H9 (cell line): ENCODE results near the gene CRYM. TPM values are rescaled to one million over a fixed set of nuclear protein-coding genes. Genes with fewer than 3 reads are reported as not detected.
A peak's percentile ranks its signal among the peaks of the same experiment; 100 is the strongest.
"Not testable (repeated sequence)": the region's sequence is repeated elsewhere in the genome, so short reads cannot be mapped to it uniquely, and the experiment has no call there.

ENCODE experiments used
- DNase-seq: peaks from one replicate; pipeline ENCODE4 v3.0.0-alpha.2; 2017
- H2AFZ ChIP-seq: one replicate; pipeline ENCODE4 v1.6.1; 2013; ENCODE audit warnings: mild to moderate bottlenecking, low read length, control low read depth, moderate library complexity
- H2AK5ac ChIP-seq: 2 replicates; pipeline ENCODE4 v1.6.1; 2013; ENCODE audit warnings: low read length, control low read depth, mixed read lengths; ENCODE audit not compliant: insufficient read length
- H2BK120ac ChIP-seq: one replicate; pipeline ENCODE4 v1.6.1; 2013; ENCODE audit warnings: low read depth, mild to moderate bottlenecking, low read length, control low read depth, inconsistent platforms; ENCODE audit not compliant: poor library complexity, severe bottlenecking
- H2BK12ac ChIP-seq: 2 replicates; pipeline ENCODE4 v1.6.1; 2013; ENCODE audit warnings: low read length, control low read depth, mixed read lengths, low read depth; ENCODE audit not compliant: insufficient read length
- H2BK15ac ChIP-seq: 2 replicates; pipeline ENCODE4 v1.6.1; 2013; ENCODE audit warnings: low read depth, low read length, control low read depth
- H2BK20ac ChIP-seq: one replicate; pipeline ENCODE4 v1.6.1; 2013; ENCODE audit warnings: low read depth, mild to moderate bottlenecking, low read length, control low read depth, inconsistent platforms; ENCODE audit not compliant: poor library complexity, severe bottlenecking
- H2BK5ac ChIP-seq: 2 replicates; pipeline ENCODE4 v1.6.1; 2013; ENCODE audit warnings: low read length, control low read depth, mixed read lengths; ENCODE audit not compliant: insufficient read length
- H3K14ac ChIP-seq: 2 replicates; pipeline ENCODE4 v1.6.1; 2013; ENCODE audit warnings: low read length, control low read depth; ENCODE audit not compliant: insufficient read depth
- H3K18ac ChIP-seq: 2 replicates; pipeline ENCODE4 v1.6.1; 2013; ENCODE audit warnings: low read depth, mild to moderate bottlenecking, mixed read lengths, low read length, control low read depth; ENCODE audit not compliant: insufficient read length
- H3K23ac ChIP-seq: 2 replicates; pipeline ENCODE4 v1.6.1; 2013; ENCODE audit warnings: low read length, control low read depth, mixed read lengths, low read depth; ENCODE audit not compliant: insufficient read length
- H3K23me2 ChIP-seq: 2 replicates; pipeline ENCODE4 v1.6.1; 2013; ENCODE audit warnings: low read depth, mild to moderate bottlenecking, mixed read lengths, low read length, control low read depth; ENCODE audit not compliant: insufficient read length, poor library complexity, severe bottlenecking
- H3K27ac ChIP-seq: 2 replicates; pipeline ENCODE4 v1.5.1; 2013; ENCODE audit warnings: low read length, control low read depth, mixed read lengths, low read depth; ENCODE audit not compliant: insufficient read length
- H3K27me3 ChIP-seq: 2 replicates; pipeline ENCODE4 v1.6.1; 2013; ENCODE audit warnings: low read length, control low read depth, inconsistent platforms; ENCODE audit not compliant: insufficient read depth
- H3K4ac ChIP-seq: 2 replicates; pipeline ENCODE4 v1.6.1; 2013; ENCODE audit warnings: low read depth, mild to moderate bottlenecking, control low read depth, inconsistent platforms, low read length, moderate library complexity
- H3K4me1 ChIP-seq: 2 replicates; pipeline ENCODE4 v1.6.1; 2013; ENCODE audit warnings: low read length, control low read depth, inconsistent platforms; ENCODE audit not compliant: insufficient read depth
- H3K4me2 ChIP-seq: 2 replicates; pipeline ENCODE4 v1.6.1; 2013; ENCODE audit warnings: low read length, control low read depth, mixed read lengths; ENCODE audit not compliant: insufficient read length, insufficient read depth
- H3K56ac ChIP-seq: 2 replicates; pipeline ENCODE4 v1.6.1; 2013; ENCODE audit warnings: low read depth, mild to moderate bottlenecking, mixed read lengths, low read length, control low read depth; ENCODE audit not compliant: insufficient read length
- H3K79me1 ChIP-seq: 2 replicates; pipeline ENCODE4 v1.6.1; 2013; ENCODE audit warnings: low read depth, mild to moderate bottlenecking, moderate library complexity, low read length, control low read depth, inconsistent platforms; ENCODE audit not compliant: insufficient read depth, poor library complexity, severe bottlenecking
- H3K79me2 ChIP-seq: 2 replicates; pipeline ENCODE4 v1.6.1; 2013; ENCODE audit warnings: low read length, control low read depth, inconsistent platforms; ENCODE audit not compliant: insufficient read depth
- H3K9ac ChIP-seq: 2 replicates; pipeline ENCODE4 v1.6.1; 2013; ENCODE audit warnings: low read length, control low read depth, mixed read lengths; ENCODE audit not compliant: insufficient read length; ENCODE audit errors: extremely low read depth
- H3K9me3 ChIP-seq: one replicate; pipeline ENCODE4 v1.6.1; 2013; ENCODE audit warnings: low read depth, low read length, inconsistent platforms; ENCODE audit not compliant: control insufficient read depth
- H3T11ph ChIP-seq: one replicate; pipeline ENCODE4 v1.6.1; 2013; ENCODE audit warnings: mild to moderate bottlenecking, low read length, control low read depth, inconsistent platforms
- H4K20me1 ChIP-seq: one replicate; pipeline ENCODE4 v1.6.1; 2013; ENCODE audit not compliant: control insufficient read depth, insufficient read length, insufficient read depth
- H4K5ac ChIP-seq: 2 replicates; pipeline ENCODE4 v1.6.1; 2013; ENCODE audit warnings: low read depth, mild to moderate bottlenecking, mixed read lengths, low read length, control low read depth; ENCODE audit not compliant: insufficient read length
- H4K8ac ChIP-seq: replicated peaks from 2 replicates; pipeline ENCODE4 v1.6.1; 2013; ENCODE audit warnings: low read length, control low read depth, mixed read lengths, low read depth; ENCODE audit not compliant: insufficient read length
- H4K91ac ChIP-seq: 2 replicates; pipeline ENCODE4 v1.6.1; 2013; ENCODE audit warnings: low read depth, mild to moderate bottlenecking, moderate library complexity, mixed read lengths, low read length, control low read depth; ENCODE audit not compliant: insufficient read length
- H3K27ac Mint-ChIP-seq, 3 experiments: 2 replicates in 2 of 3; 3 replicates in 1 of 3; pipeline ENCODE4 v1.8.0; 2020 to 2021; ENCODE audit warnings: mixed read lengths in 3 of 3, mild to moderate bottlenecking in 1 of 3, moderate library complexity in 1 of 3
- H3K27me3 Mint-ChIP-seq: 2 replicates; pipeline ENCODE4 v1.8.0; 2021; ENCODE audit warnings: low read depth, mild to moderate bottlenecking, moderate library complexity, mixed read lengths
- H3K36me3 Mint-ChIP-seq, 3 experiments: 2 replicates in 2 of 3; 3 replicates in 1 of 3; pipeline ENCODE4 v1.8.0; 2020 to 2021; ENCODE audit warnings: low read depth in 3 of 3, mixed read lengths in 3 of 3; ENCODE audit not compliant: insufficient read depth in 1 of 3
- H3K4me1 Mint-ChIP-seq, 2 experiments: 2 replicates each; pipeline ENCODE4 v1.8.0; 2020; ENCODE audit warnings: mixed read lengths in 2 of 2
- H3K4me3 Mint-ChIP-seq, 2 experiments: 2 replicates in 1 of 2; 3 replicates in 1 of 2; pipeline ENCODE4 v1.8.0; 2020 to 2021; ENCODE audit warnings: mild to moderate bottlenecking in 2 of 2, mixed read lengths in 2 of 2, moderate library complexity in 1 of 2
- H3K9me3 Mint-ChIP-seq, 2 experiments: 2 replicates in 1 of 2; 3 replicates in 1 of 2; pipeline ENCODE4 v1.8.0; 2020; ENCODE audit warnings: mild to moderate bottlenecking in 2 of 2, mixed read lengths in 2 of 2, moderate library complexity in 1 of 2
- CTCF ChIP-seq: fragments of 200-600 bp; sonication (generic); conservative IDR thresholded peaks from 3 replicates; pipeline ENCODE4 v1.8.0; 2021; ENCODE audit warnings: antibody characterized with exemption, mild to moderate bottlenecking
- WGBS: extraction: QIAGEN DNeasy Blood & Tissue Kit; methylation state at CpG from one replicate; pipeline ENCODE4 v1.1.7; 2013; ENCODE audit warnings: missing lambda C conversion rate, low lambda C conversion rate, mixed read lengths; ENCODE audit not compliant: insufficient read length; ENCODE audit errors: extremely low coverage; 5-methylcytosine and 5-hydroxymethylcytosine counted together
- total RNA-seq: library from RNA; stranded (reverse); gene quantifications from 2 replicates; pipeline ENCODE4 v1.2.1, GENCODE V29; 2021

Gene CRYM
- total RNA-seq, 1 experiment from 2014 or later, result 17.8 TPM

DNA sequence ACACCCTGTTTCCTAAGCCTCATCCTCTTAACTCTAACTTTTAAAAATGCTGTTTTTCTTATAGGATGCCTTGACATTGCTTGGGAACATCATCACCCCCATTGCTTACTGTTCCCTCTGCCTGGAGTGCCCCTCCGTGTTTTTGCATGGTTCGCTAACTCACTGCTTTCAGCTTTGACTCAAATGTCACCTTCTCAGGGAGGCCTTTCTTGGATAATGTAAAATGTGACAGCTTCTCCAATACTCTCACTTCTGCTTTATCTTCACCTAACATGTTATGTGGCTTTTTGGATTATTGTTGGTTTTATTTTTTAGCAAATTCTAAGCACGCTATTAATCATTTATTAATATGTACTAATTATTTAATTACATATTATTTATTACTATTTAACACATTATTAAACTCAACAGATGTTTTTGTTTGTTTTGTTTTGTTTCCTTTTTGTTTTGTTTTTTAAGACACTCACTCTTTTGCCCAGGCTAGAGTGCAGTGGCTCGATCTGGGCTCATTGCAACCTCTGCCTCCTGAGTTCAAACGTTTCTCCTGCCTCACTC is 3.8 kb downstream of the CRYM start:
- Histone ChIP-seq H3T11ph (no peak overlapping the region), H3K27me3 (no peaks in the 10 kb centered on the region)

GRCh38 chr16:21272763-21273162 is 5.3 kb downstream of the CRYM start:
- H3K9ac ChIP-seq, H3K27ac ChIP-seq, H3T11ph ChIP-seq, H3K4me3 Mint-ChIP-seq, H3K56ac ChIP-seq, H4K8ac ChIP-seq, H3K9me3 ChIP-seq, H3K27me3 ChIP-seq, H2BK120ac ChIP-seq, H3K14ac ChIP-seq, H3K4me2 ChIP-seq, H2BK5ac ChIP-seq, H3K27ac Mint-ChIP-seq, H3K79me2 ChIP-seq, H3K36me3 Mint-ChIP-seq, H2BK12ac ChIP-seq, H2BK15ac ChIP-seq, H2AK5ac ChIP-seq, H4K91ac ChIP-seq, H3K79me1 ChIP-seq, H3K23ac ChIP-seq, H3K9me3 Mint-ChIP-seq, H4K5ac ChIP-seq, H4K20me1 ChIP-seq, H3K4ac ChIP-seq, H3K4me1 ChIP-seq, H3K23me2 ChIP-seq, DNase-seq, H2BK20ac ChIP-seq, H3K18ac ChIP-seq, H2AFZ ChIP-seq: not testable (repeated sequence)
- WGBS, result no CpG with 5 or more reads among the region's 3 CpGs
- Mint-ChIP-seq H3K27me3 (peaks cover 25% of the 10 kb centered on the region), H3K4me1 (peaks cover 30 to 32% of the 10 kb centered on the region in 2 experiments)

More for the DNA sequence above, 3.8 kb downstream of the CRYM start:
- no peaks in the 10 kb centered on the region for H3K79me1 ChIP-seq
- no peak overlapping the region for H2BK5ac ChIP-seq
- Mint-ChIP-seq H3K36me3 (peaks cover 0 to 6% (median 0%) of the 10 kb centered on the region in 3 experiments; a peak in 1 of 7 replicates), H3K27ac (peak overlapping the region in 2 of 3 experiments; percentile 14 to 63; a peak in 3 of 7 replicates), H3K4me3 (no peak overlapping the region), H3K9me3 (no peaks in the 10 kb centered on the region), H3K27me3 (peaks cover 35% of the 10 kb centered on the region), H3K4me1 (peaks cover 30 to 37% of the 10 kb centered on the region in 2 experiments)
- H3K27ac ChIP-seq, result no peak overlapping the region
- H2AFZ ChIP-seq, result no peak overlapping the region
- H4K5ac ChIP-seq, result no peak overlapping the region
- no peak overlapping the region for H2BK120ac ChIP-seq
- H3K18ac ChIP-seq, result no peak overlapping the region
- no CpG with 5 or more reads among the region's 5 CpGs for WGBS
- H3K4me2 ChIP-seq, result no peak overlapping the region
- H3K4ac ChIP-seq, result no peak overlapping the region
- no peaks in the 10 kb centered on the region for H3K9me3 ChIP-seq
- no peaks in the 10 kb centered on the region for H4K20me1 ChIP-seq
- no peaks in the 10 kb centered on the region for H3K79me2 ChIP-seq
- no peak overlapping the region for H2BK20ac ChIP-seq
- H4K8ac ChIP-seq, result no peak overlapping the region
- no peak overlapping the region for H3K14ac ChIP-seq
- H4K91ac ChIP-seq, result no peak overlapping the region
- DNase-seq, result no peak
- no peak overlapping the region for H2BK12ac ChIP-seq
- TF ChIP-seq CTCF, result no peak
- no peak overlapping the region for H3K56ac ChIP-seq
- peaks cover 6% of the 10 kb centered on the region for H3K4me1 ChIP-seq
- H2AK5ac ChIP-seq, result no peak overlapping the region
- no peak overlapping the region for H3K9ac ChIP-seq
- peaks cover 5% of the 10 kb centered on the region for H3K23me2 ChIP-seq
- no peak overlapping the region for H2BK15ac ChIP-seq
- H3K23ac ChIP-seq, result no peak overlapping the region
